WERI-Rb-1 (cell line): ENCODE data around the gene SDC4.

Experiments
- DNase-seq: peaks from one replicate; pipeline ENCODE4 v3.0.0-alpha.2; 2020
- H3K27ac ChIP-seq: fragments of 250-450 bp; sonication (Bioruptor Pico); 2 replicates; pipeline ENCODE4 v1.5.1; 2020; ENCODE audit warnings: mild to moderate bottlenecking, moderate library complexity
- H3K27me3 ChIP-seq: fragments of 250-450 bp; sonication (Bioruptor Pico); 2 replicates; pipeline ENCODE4 v1.5.1; 2021; ENCODE audit warnings: mild to moderate bottlenecking, low read depth, moderate library complexity; ENCODE audit not compliant: insufficient read depth, severe bottlenecking
- H3K36me3 ChIP-seq: fragments of 250-450 bp; sonication (Bioruptor Pico); 2 replicates; pipeline ENCODE4 v1.5.1; 2020; ENCODE audit warnings: mild to moderate bottlenecking, moderate library complexity
- H3K4me3 ChIP-seq: 2 replicates; pipeline ENCODE4 v1.5.1; 2011; ENCODE audit warnings: low read depth, mild to moderate bottlenecking, control low read depth, low read length
- H3K9me3 ChIP-seq: fragments of 250-450 bp; sonication (Bioruptor Pico); 2 replicates; pipeline ENCODE4 v1.5.1; 2021; ENCODE audit warnings: mild to moderate bottlenecking, moderate library complexity; ENCODE audit not compliant: severe bottlenecking
- TF ChIP-seq, protein P1 (sequence below): IDR thresholded peaks from 2 replicates; pipeline ENCODE4 v1.5.1; 2011; ENCODE audit warnings: low read depth, mild to moderate bottlenecking, control low read depth, inconsistent platforms, low read length

SDC4 gene

DNA sequence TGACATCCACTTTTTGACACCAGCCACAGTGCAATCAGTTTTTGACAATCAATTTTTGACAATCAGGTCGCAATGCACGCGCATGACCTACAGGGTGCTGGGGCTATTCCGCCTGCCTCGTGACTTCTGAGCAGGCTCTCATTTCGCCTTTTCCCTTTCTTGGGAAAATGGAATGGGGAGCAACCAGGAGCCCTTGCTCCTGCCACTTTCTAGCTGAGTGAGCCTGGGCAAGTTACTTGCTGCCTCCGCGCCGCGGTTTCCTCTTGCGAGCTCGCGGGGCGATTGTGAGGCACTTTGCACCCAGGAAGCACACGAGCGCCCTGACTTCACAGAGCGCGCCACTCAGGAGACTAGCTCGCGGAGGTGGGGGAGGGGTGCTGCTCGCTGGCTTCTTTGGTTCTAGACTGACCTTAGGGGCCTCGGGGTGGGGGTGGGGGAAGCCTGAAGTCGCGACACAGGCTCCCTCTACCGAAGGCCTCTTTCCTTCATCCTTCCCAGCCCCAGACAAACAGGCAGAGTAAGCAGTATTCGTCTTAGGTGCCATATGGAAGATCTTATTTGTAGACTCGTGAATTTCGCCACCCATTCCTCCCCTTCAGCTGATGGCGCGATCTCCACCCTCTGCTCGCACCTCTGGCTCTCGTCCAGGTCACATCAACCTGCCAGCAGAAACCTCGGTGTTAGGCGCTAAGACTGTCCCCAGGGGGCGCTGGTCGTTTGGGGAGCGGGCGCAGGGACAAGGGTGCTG, 25.3 kb upstream of the SDC4 start:
- H3K27ac ChIP-seq = no peak overlapping the region
- H3K4me3 ChIP-seq = no peak overlapping the region
- H3K9me3 ChIP-seq = no peaks in the 10 kb centered on the region
- peak; percentile 89 for DNase-seq
- TF ChIP-seq, protein P1, sequence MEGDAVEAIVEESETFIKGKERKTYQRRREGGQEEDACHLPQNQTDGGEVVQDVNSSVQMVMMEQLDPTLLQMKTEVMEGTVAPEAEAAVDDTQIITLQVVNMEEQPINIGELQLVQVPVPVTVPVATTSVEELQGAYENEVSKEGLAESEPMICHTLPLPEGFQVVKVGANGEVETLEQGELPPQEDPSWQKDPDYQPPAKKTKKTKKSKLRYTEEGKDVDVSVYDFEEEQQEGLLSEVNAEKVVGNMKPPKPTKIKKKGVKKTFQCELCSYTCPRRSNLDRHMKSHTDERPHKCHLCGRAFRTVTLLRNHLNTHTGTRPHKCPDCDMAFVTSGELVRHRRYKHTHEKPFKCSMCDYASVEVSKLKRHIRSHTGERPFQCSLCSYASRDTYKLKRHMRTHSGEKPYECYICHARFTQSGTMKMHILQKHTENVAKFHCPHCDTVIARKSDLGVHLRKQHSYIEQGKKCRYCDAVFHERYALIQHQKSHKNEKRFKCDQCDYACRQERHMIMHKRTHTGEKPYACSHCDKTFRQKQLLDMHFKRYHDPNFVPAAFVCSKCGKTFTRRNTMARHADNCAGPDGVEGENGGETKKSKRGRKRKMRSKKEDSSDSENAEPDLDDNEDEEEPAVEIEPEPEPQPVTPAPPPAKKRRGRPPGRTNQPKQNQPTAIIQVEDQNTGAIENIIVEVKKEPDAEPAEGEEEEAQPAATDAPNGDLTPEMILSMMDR = peak; percentile 90
- peaks cover 12% of the 10 kb centered on the region for H3K36me3 ChIP-seq
- no peaks in the 10 kb centered on the region for H3K27me3 ChIP-seq

DNA sequence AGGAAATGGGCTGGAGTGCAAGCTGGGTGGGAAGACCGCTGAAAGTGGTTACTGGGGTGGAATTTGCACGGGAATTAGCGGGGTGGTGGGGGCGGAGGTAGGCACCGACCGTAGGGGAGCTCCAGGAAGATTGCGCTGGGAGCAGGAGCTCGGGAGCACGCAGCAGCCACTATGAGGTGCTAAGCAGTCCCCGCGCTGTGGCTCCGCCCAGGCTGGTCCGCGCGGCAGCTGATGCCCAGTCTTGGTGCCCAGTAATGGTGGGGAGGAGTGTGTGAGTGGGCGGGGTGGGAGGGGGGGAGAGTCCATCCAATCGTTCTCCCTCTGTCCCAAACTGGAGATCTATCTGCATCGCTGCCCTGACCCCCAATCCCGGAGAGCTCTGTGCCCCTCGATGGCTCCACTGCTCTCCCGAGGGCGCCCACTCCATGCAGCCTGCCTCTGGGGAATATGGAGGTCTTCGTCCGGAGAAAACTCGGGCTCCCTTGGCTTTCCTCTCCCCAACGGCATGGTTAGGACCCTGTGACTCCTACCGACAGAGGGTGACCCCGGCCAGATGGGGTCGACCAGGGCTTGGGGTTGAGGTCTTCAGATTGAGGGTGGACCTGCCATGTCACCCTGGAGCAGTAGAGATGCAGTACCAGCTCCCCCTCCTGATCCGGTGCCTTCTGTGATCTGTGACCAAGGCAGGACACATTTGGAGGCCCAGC, 24.6 kb upstream of the SDC4 start:
- peaks cover 17% of the 10 kb centered on the region for H3K36me3 ChIP-seq
- no peaks in the 10 kb centered on the region for H3K27me3 ChIP-seq
- DNase-seq = no peak
- no peak overlapping the region for H3K4me3 ChIP-seq
- TF ChIP-seq, protein P1 = no peak
- H3K9me3 ChIP-seq = no peaks in the 10 kb centered on the region
- H3K27ac ChIP-seq = no peak overlapping the region

DNA sequence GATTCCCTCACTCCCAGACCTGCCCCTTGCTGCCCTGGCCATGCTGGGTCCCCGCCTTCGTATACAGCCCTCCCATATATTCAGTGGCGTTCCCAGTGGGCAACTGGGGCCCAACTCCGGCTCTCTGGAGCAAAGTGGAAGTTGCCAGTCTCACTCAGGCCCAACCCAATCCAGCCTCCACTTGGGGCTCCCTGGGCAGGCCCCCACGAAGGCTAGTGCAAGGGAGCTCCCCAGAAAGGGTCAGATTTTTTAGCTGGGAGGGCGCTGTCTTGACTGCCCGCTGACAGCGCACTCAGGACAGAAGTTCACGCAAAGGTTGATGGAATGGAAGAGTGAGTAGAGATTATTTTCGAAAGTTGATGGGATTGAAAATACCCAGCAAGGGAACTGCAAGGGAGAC, 24.0 kb upstream of the SDC4 start:
- Histone ChIP-seq H3K27ac (no peak overlapping the region), H3K9me3 (no peaks in the 10 kb centered on the region), H3K36me3 (peaks cover 23% of the 10 kb centered on the region), H3K27me3 (no peaks in the 10 kb centered on the region), H3K4me3 (no peak overlapping the region)
- TF ChIP-seq, protein P1 = no peak
- no peak for DNase-seq

DNA sequence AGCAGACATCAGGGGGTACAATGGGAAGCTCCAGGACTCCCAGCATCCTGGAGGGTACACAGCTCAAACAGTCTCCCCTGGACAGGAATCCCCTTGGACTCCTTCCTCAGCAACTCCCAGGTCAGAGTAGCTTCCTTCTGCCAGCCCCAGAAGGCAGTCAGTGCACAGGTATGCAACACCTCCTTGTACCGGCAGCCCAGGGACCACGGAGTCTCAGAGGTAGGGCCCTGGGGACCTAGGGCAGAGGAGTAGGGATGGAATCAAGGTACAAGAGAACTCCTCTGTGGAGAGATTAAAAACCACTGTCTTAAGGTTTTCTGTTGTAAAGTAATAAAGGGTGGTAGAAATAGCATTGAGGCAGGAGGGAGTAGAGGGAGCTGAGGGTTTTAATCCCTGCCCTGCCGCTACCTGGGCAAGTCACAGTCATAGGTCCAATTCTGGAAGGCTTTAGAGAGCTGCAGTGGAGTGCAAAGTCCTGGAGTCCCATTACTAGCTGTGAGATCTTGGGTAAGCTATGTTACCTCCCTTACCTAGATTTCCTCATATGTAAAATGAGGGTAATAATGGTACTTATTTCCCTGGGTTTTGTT, 22.4 kb upstream of the SDC4 start:
- no peak overlapping the region for H3K4me3 ChIP-seq
- H3K27me3 ChIP-seq = no peaks in the 10 kb centered on the region
- H3K36me3 ChIP-seq = peaks cover 37% of the 10 kb centered on the region
- H3K27ac ChIP-seq = no peak overlapping the region
- no peaks in the 10 kb centered on the region for H3K9me3 ChIP-seq
- TF ChIP-seq, protein P1 = no peak
- no peak for DNase-seq

DNA sequence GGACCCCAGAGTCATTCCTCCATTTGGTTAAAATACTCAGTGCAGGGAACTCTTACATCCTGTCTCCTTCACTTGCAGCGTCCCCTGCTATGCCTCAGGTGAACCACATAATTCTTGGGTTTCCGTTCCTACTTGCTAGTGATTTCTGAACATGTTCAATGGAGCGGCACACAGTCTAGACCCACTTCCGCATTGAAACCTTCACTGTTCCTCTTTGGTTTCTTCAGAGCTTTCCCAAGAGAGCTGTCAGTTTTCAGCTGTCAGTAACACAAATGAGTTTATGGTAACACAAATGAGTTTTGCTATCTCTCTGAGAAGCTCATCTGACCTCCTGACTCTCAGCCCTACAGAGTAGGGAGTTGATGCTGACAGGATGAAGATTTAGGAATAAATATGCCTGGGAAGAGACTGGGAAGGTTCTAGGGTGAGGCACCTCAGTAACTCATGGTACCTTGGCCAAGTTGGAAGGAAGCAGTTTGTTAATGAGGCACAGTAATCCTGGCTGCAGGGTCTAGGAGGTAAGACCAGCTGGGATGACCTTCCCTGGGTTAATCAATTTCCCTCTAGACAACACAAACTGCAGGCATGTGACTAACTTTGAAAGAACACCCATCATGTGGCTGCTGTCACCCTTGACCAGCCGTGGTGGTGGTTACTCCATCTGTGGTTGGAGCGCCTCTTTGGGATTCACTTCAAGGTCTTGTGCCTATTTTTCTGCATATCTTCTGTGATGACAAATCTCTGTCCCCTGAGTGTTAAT, 20.2 kb upstream of the SDC4 start:
- DNase-seq = no peak

More for the DNA sequence above, 20.2 kb upstream of the SDC4 start:
- Histone ChIP-seq H3K27ac (no peak overlapping the region), H3K36me3 (peaks cover 33% of the 10 kb centered on the region), H3K9me3 (no peaks in the 10 kb centered on the region), H3K27me3 (no peaks in the 10 kb centered on the region), H3K4me3 (no peak overlapping the region)
- TF ChIP-seq, protein P1 = no peak
